SK-N-SH (cell line): ENCODE measurements around the gene NUAK2. TPM values are rescaled to one million over a fixed set of nuclear protein-coding genes. Genes with fewer than 3 reads are reported as not detected.

ENCODE experiments used
- CTCF ChIA-PET: fragments of 300-600, 350-600 bp; formaldehyde crosslinking; extraction: SDS; loops from one replicate; lab custom pipeline; 2021; lab: Yijun Ruan, JAX
- POLR2A ChIA-PET: fragments of 350-600 bp; sonication (Branson Sonifier 250); formaldehyde crosslinking; extraction: SDS; loops from one replicate; lab custom pipeline; 2020; ENCODE audit warnings: antibody characterized with exemption, inconsistent platforms; lab: Yijun Ruan, JAX
- DNase-seq: peaks from one replicate; pipeline ENCODE4 v3.0.0; 2012
- H2AFZ ChIP-seq: fragments of 200-600 bp; sonication (generic); 2 replicates; pipeline ENCODE4 v1.8.1; 2016; ENCODE audit warnings: antibody characterized with exemption, mild to moderate bottlenecking, low read depth
- H3F3A ChIP-seq: fragments of 200-600 bp; sonication (generic); replicated peaks from 2 replicates; pipeline ENCODE3; 2016; ENCODE audit warnings: antibody characterized with exemption, mild to moderate bottlenecking; ENCODE audit not compliant: insufficient read depth
- H3K27ac ChIP-seq, 2 experiments: fragments of 200-500 bp in 1 of 2; fragments of 200-600 bp in 1 of 2; sonication (Bioruptor generic) in 1 of 2; sonication (generic), shearing (Covaris generic) in 1 of 2; 2 replicates each; pipeline versions ENCODE4 v1.5.1 to v1.6.1; 2014 to 2016; ENCODE audit warnings: low read depth in 2 of 2, inconsistent platforms in 1 of 2, low read length in 1 of 2, mild to moderate bottlenecking in 1 of 2, mixed read lengths in 1 of 2
- H3K27me3 ChIP-seq: fragments of 200-600 bp; sonication (generic), shearing (Covaris generic); 2 replicates; pipeline ENCODE4 v1.6.1; 2016; ENCODE audit warnings: mixed run types; ENCODE audit not compliant: insufficient read depth
- H3K36me3 ChIP-seq, 2 experiments: fragments of 200-500 bp in 1 of 2; fragments of 200-600 bp in 1 of 2; sonication (Bioruptor generic) in 1 of 2; sonication (generic) in 1 of 2; replicated peaks in 1 of 2; 2 replicates each; pipeline versions ENCODE3 to v1.5.1; 2014 to 2016; ENCODE audit warnings: low read length in 1 of 2, mild to moderate bottlenecking in 1 of 2; ENCODE audit not compliant: insufficient read depth in 2 of 2, control insufficient read depth in 1 of 2
- H3K4me1 ChIP-seq, 2 experiments: fragments of 200-500 bp in 1 of 2; fragments of 200-600 bp in 1 of 2; sonication (Bioruptor generic) in 1 of 2; sonication (generic), shearing (Covaris generic) in 1 of 2; 2 replicates each; pipeline versions ENCODE4 v1.5.1 to v1.6.1; 2014 to 2016; ENCODE audit warnings: low read depth in 1 of 2, low read length in 1 of 2, mixed run types in 1 of 2; ENCODE audit not compliant: insufficient read depth in 2 of 2, control insufficient read depth in 1 of 2
- H3K4me2 ChIP-seq: fragments of 200-600 bp; sonication (generic), shearing (Covaris generic); 2 replicates; pipeline ENCODE4 v1.6.1; 2017; ENCODE audit warnings: mixed run types
- H3K4me3 ChIP-seq, 2 experiments: fragments of 200-500 bp in 1 of 2; fragments of 200-600 bp in 1 of 2; sonication (Bioruptor generic) in 1 of 2; sonication (generic), shearing (Covaris generic) in 1 of 2; 2 replicates each; pipeline versions ENCODE4 v1.5.1 to v1.8.1; 2014 to 2016; ENCODE audit warnings: low read depth in 2 of 2, inconsistent platforms in 1 of 2, low read length in 1 of 2, mild to moderate bottlenecking in 1 of 2, mixed read lengths in 1 of 2, moderate library complexity in 1 of 2
- H3K79me2 ChIP-seq: fragments of 200-600 bp; sonication (generic); 2 replicates; pipeline ENCODE4 v1.8.1; 2017; ENCODE audit warnings: mild to moderate bottlenecking; ENCODE audit not compliant: insufficient read depth
- H3K9ac ChIP-seq: fragments of 200-600 bp; sonication (generic); 2 replicates; pipeline ENCODE4 v1.6.1; 2017; ENCODE audit warnings: mixed run types
- H3K9me2 ChIP-seq: fragments of 200-600 bp; sonication (generic); 2 replicates; pipeline ENCODE4 v1.6.1; 2017; ENCODE audit warnings: mixed run types
- H3K9me3 ChIP-seq: fragments of 200-600 bp; sonication (generic); 2 replicates; pipeline ENCODE4 v1.6.1; 2017; ENCODE audit warnings: mixed run types, mild to moderate bottlenecking, moderate library complexity
- H4K20me1 ChIP-seq: fragments of 200-600 bp; sonication (generic); 2 replicates; pipeline ENCODE4 v1.6.1; 2017; ENCODE audit warnings: mild to moderate bottlenecking, mixed run types; ENCODE audit not compliant: insufficient read depth
- CTCF ChIP-seq: fragments of 200-600 bp; sonication (generic); IDR thresholded peaks from 2 replicates; pipeline ENCODE4 v1.6.1; 2017; ENCODE audit warnings: antibody characterized with exemption, mild to moderate bottlenecking, moderate library complexity
- EZH2phosphoT487 ChIP-seq: fragments of 200-600 bp; sonication (generic); IDR thresholded peaks from 2 replicates; pipeline ENCODE4 v1.6.1; 2017; ENCODE audit warnings: low read depth, mixed run types, mild to moderate bottlenecking, antibody characterized with exemption, moderate library complexity, borderline replicate concordance
- FOXM1 ChIP-seq: IDR thresholded peaks from 2 replicates; pipeline ENCODE4 v1.4.0; 2012; ENCODE audit warnings: low read depth, mild to moderate bottlenecking
- NFIC ChIP-seq: IDR thresholded peaks from 2 replicates; pipeline ENCODE4 v1.4.0; 2012; ENCODE audit warnings: borderline replicate concordance
- PBX3 ChIP-seq: IDR thresholded peaks from 2 replicates; pipeline ENCODE4; 2012
- RAD21 ChIP-seq: IDR thresholded peaks from 2 replicates; pipeline ENCODE4 v1.6.1; 2012; ENCODE audit warnings: mild to moderate bottlenecking, low read length
- REST ChIP-seq: IDR thresholded peaks from 2 replicates; pipeline ENCODE4 v1.6.1; 2012; ENCODE audit warnings: mild to moderate bottlenecking, low read depth, low read length, moderate library complexity
- RFX5 ChIP-seq: IDR thresholded peaks from 2 replicates; pipeline ENCODE4 v1.6.1; 2012; ENCODE audit warnings: mild to moderate bottlenecking, improper control_type of control experiment, low read length
- SMC3 ChIP-seq: IDR thresholded peaks from 2 replicates; pipeline ENCODE4 v1.6.1; 2012; ENCODE audit warnings: low read depth, low read length, improper control_type of control experiment
- USF2 ChIP-seq: fragments of 150-350 bp; IDR thresholded peaks from 2 replicates; pipeline ENCODE4 v1.6.1; 2017; ENCODE audit warnings: antibody characterized with exemption, low read length, low read depth, borderline replicate concordance
- YY1 ChIP-seq: IDR thresholded peaks from 2 replicates; pipeline ENCODE4 v1.4.0; 2012; ENCODE audit warnings: low read depth, mild to moderate bottlenecking
- whole genome bisulfite sequencing: methylation state at CpG from one replicate; pipeline ENCODE4 v1.1.6; 2017; ENCODE audit warnings: low lambda C conversion rate; 5-methylcytosine and 5-hydroxymethylcytosine counted together
- polyA plus RNA-seq, 3 experiments: library from polyadenylated mRNA; depleted of rRNA; stranded (reverse); fragments of >200 nt; gene quantifications; 2 replicates each; pipeline ENCODE4 v1.2.3, GENCODE V29; 2012

NUAK2 gene
- polyA plus RNA-seq, 1 of the 3 experiments (the other 2 are of a cell fraction): 11.1 TPM

GRCh38 chr1:205270271-205270670 lies 51.3 kb downstream of the NUAK2 start:
- no peaks in the 10 kb centered on the region for H3K36me3 ChIP-seq
- CTCF ChIA-PET: interaction anchor here (0.9 to 38.3 kb wide), 7 partner anchors 11 to 281 kb away, joined by 3 to 1368 read pairs (median 7); partner anchors contain the start of gene NUAK2
- no peak overlapping the region for H2AFZ ChIP-seq
- no peaks in the 10 kb centered on the region for H3K27me3 ChIP-seq
- TF ChIP-seq RAD21 (no peak), FOXM1 (no peak), REST (no peak), USF2 (no peak), YY1 (no peak), NFIC (no peak), CTCF (no peak), EZH2phosphoT487 (no peak), SMC3 (no peak), PBX3 (no peak), RFX5 (no peak)
- no peak overlapping the region for H3K27ac ChIP-seq
- H3K9ac ChIP-seq: no peak overlapping the region
- peaks cover 3 to 10% of the 10 kb centered on the region in 2 experiments; a peak in 3 of 4 replicates for H3K4me1 ChIP-seq
- H3K9me3 ChIP-seq: no peaks in the 10 kb centered on the region
- H3K79me2 ChIP-seq: no peaks in the 10 kb centered on the region
- H4K20me1 ChIP-seq: no peaks in the 10 kb centered on the region
- no peaks in the 10 kb centered on the region for H3F3A ChIP-seq
- WGBS: 93% methylated on average over 7 of the region's 7 CpGs
- no peak for DNase-seq
- peak overlapping the region; percentile 58; the same call in 1 of the 2 replicates for H3K4me2 ChIP-seq
- POLR2A ChIA-PET: no interaction called here
- no peaks in the 10 kb centered on the region for H3K9me2 ChIP-seq
- H3K4me3 ChIP-seq: no peak overlapping the region
